H9 (cell line): ENCODE results near the gene HNRNPLL. TPM values are rescaled to one million over a fixed set of nuclear protein-coding genes. Genes with fewer than 3 reads are reported as not detected.

Source experiments
- DNase-seq: peaks from one replicate; pipeline ENCODE4 v3.0.0-alpha.2; 2017
- H2AFZ ChIP-seq: one replicate; pipeline ENCODE4 v1.6.1; 2013; ENCODE audit warnings: mild to moderate bottlenecking, low read length, control low read depth, moderate library complexity
- H2AK5ac ChIP-seq: 2 replicates; pipeline ENCODE4 v1.6.1; 2013; ENCODE audit warnings: low read length, control low read depth, mixed read lengths; ENCODE audit not compliant: insufficient read length
- H2BK120ac ChIP-seq: one replicate; pipeline ENCODE4 v1.6.1; 2013; ENCODE audit warnings: low read depth, mild to moderate bottlenecking, low read length, control low read depth, inconsistent platforms; ENCODE audit not compliant: poor library complexity, severe bottlenecking
- H2BK12ac ChIP-seq: 2 replicates; pipeline ENCODE4 v1.6.1; 2013; ENCODE audit warnings: low read length, control low read depth, mixed read lengths, low read depth; ENCODE audit not compliant: insufficient read length
- H2BK15ac ChIP-seq: 2 replicates; pipeline ENCODE4 v1.6.1; 2013; ENCODE audit warnings: low read depth, low read length, control low read depth
- H2BK20ac ChIP-seq: one replicate; pipeline ENCODE4 v1.6.1; 2013; ENCODE audit warnings: low read depth, mild to moderate bottlenecking, low read length, control low read depth, inconsistent platforms; ENCODE audit not compliant: poor library complexity, severe bottlenecking
- H2BK5ac ChIP-seq: 2 replicates; pipeline ENCODE4 v1.6.1; 2013; ENCODE audit warnings: low read length, control low read depth, mixed read lengths; ENCODE audit not compliant: insufficient read length
- H3K14ac ChIP-seq: 2 replicates; pipeline ENCODE4 v1.6.1; 2013; ENCODE audit warnings: low read length, control low read depth; ENCODE audit not compliant: insufficient read depth
- H3K18ac ChIP-seq: 2 replicates; pipeline ENCODE4 v1.6.1; 2013; ENCODE audit warnings: low read depth, mild to moderate bottlenecking, mixed read lengths, low read length, control low read depth; ENCODE audit not compliant: insufficient read length
- H3K23ac ChIP-seq: 2 replicates; pipeline ENCODE4 v1.6.1; 2013; ENCODE audit warnings: low read length, control low read depth, mixed read lengths, low read depth; ENCODE audit not compliant: insufficient read length
- H3K23me2 ChIP-seq: 2 replicates; pipeline ENCODE4 v1.6.1; 2013; ENCODE audit warnings: low read depth, mild to moderate bottlenecking, mixed read lengths, low read length, control low read depth; ENCODE audit not compliant: insufficient read length, poor library complexity, severe bottlenecking
- H3K27ac ChIP-seq: 2 replicates; pipeline ENCODE4 v1.5.1; 2013; ENCODE audit warnings: low read length, control low read depth, mixed read lengths, low read depth; ENCODE audit not compliant: insufficient read length
- H3K27me3 ChIP-seq: 2 replicates; pipeline ENCODE4 v1.6.1; 2013; ENCODE audit warnings: low read length, control low read depth, inconsistent platforms; ENCODE audit not compliant: insufficient read depth
- H3K4ac ChIP-seq: 2 replicates; pipeline ENCODE4 v1.6.1; 2013; ENCODE audit warnings: low read depth, mild to moderate bottlenecking, control low read depth, inconsistent platforms, low read length, moderate library complexity
- H3K4me1 ChIP-seq: 2 replicates; pipeline ENCODE4 v1.6.1; 2013; ENCODE audit warnings: low read length, control low read depth, inconsistent platforms; ENCODE audit not compliant: insufficient read depth
- H3K4me2 ChIP-seq: 2 replicates; pipeline ENCODE4 v1.6.1; 2013; ENCODE audit warnings: low read length, control low read depth, mixed read lengths; ENCODE audit not compliant: insufficient read length, insufficient read depth
- H3K56ac ChIP-seq: 2 replicates; pipeline ENCODE4 v1.6.1; 2013; ENCODE audit warnings: low read depth, mild to moderate bottlenecking, mixed read lengths, low read length, control low read depth; ENCODE audit not compliant: insufficient read length
- H3K79me1 ChIP-seq: 2 replicates; pipeline ENCODE4 v1.6.1; 2013; ENCODE audit warnings: low read depth, mild to moderate bottlenecking, moderate library complexity, low read length, control low read depth, inconsistent platforms; ENCODE audit not compliant: insufficient read depth, poor library complexity, severe bottlenecking
- H3K79me2 ChIP-seq: 2 replicates; pipeline ENCODE4 v1.6.1; 2013; ENCODE audit warnings: low read length, control low read depth, inconsistent platforms; ENCODE audit not compliant: insufficient read depth
- H3K9ac ChIP-seq: 2 replicates; pipeline ENCODE4 v1.6.1; 2013; ENCODE audit warnings: low read length, control low read depth, mixed read lengths; ENCODE audit not compliant: insufficient read length; ENCODE audit errors: extremely low read depth
- H3K9me3 ChIP-seq: one replicate; pipeline ENCODE4 v1.6.1; 2013; ENCODE audit warnings: low read depth, low read length, inconsistent platforms; ENCODE audit not compliant: control insufficient read depth
- H3T11ph ChIP-seq: one replicate; pipeline ENCODE4 v1.6.1; 2013; ENCODE audit warnings: mild to moderate bottlenecking, low read length, control low read depth, inconsistent platforms
- H4K20me1 ChIP-seq: one replicate; pipeline ENCODE4 v1.6.1; 2013; ENCODE audit not compliant: control insufficient read depth, insufficient read length, insufficient read depth
- H4K5ac ChIP-seq: 2 replicates; pipeline ENCODE4 v1.6.1; 2013; ENCODE audit warnings: low read depth, mild to moderate bottlenecking, mixed read lengths, low read length, control low read depth; ENCODE audit not compliant: insufficient read length
- H4K8ac ChIP-seq: replicated peaks from 2 replicates; pipeline ENCODE4 v1.6.1; 2013; ENCODE audit warnings: low read length, control low read depth, mixed read lengths, low read depth; ENCODE audit not compliant: insufficient read length
- H4K91ac ChIP-seq: 2 replicates; pipeline ENCODE4 v1.6.1; 2013; ENCODE audit warnings: low read depth, mild to moderate bottlenecking, moderate library complexity, mixed read lengths, low read length, control low read depth; ENCODE audit not compliant: insufficient read length
- H3K27ac Mint-ChIP-seq, 3 experiments: 2 replicates in 2 of 3; 3 replicates in 1 of 3; pipeline ENCODE4 v1.8.0; 2020 to 2021; ENCODE audit warnings: mixed read lengths in 3 of 3, mild to moderate bottlenecking in 1 of 3, moderate library complexity in 1 of 3
- H3K27me3 Mint-ChIP-seq: 2 replicates; pipeline ENCODE4 v1.8.0; 2021; ENCODE audit warnings: low read depth, mild to moderate bottlenecking, moderate library complexity, mixed read lengths
- H3K36me3 Mint-ChIP-seq, 3 experiments: 2 replicates in 2 of 3; 3 replicates in 1 of 3; pipeline ENCODE4 v1.8.0; 2020 to 2021; ENCODE audit warnings: low read depth in 3 of 3, mixed read lengths in 3 of 3; ENCODE audit not compliant: insufficient read depth in 1 of 3
- H3K4me1 Mint-ChIP-seq, 2 experiments: 2 replicates each; pipeline ENCODE4 v1.8.0; 2020; ENCODE audit warnings: mixed read lengths in 2 of 2
- H3K4me3 Mint-ChIP-seq, 2 experiments: 2 replicates in 1 of 2; 3 replicates in 1 of 2; pipeline ENCODE4 v1.8.0; 2020 to 2021; ENCODE audit warnings: mild to moderate bottlenecking in 2 of 2, mixed read lengths in 2 of 2, moderate library complexity in 1 of 2
- H3K9me3 Mint-ChIP-seq, 2 experiments: 2 replicates in 1 of 2; 3 replicates in 1 of 2; pipeline ENCODE4 v1.8.0; 2020; ENCODE audit warnings: mild to moderate bottlenecking in 2 of 2, mixed read lengths in 2 of 2, moderate library complexity in 1 of 2
- CTCF ChIP-seq: fragments of 200-600 bp; sonication (generic); conservative IDR thresholded peaks from 3 replicates; pipeline ENCODE4 v1.8.0; 2021; ENCODE audit warnings: antibody characterized with exemption, mild to moderate bottlenecking
- WGBS: extraction: QIAGEN DNeasy Blood & Tissue Kit; methylation state at CpG from one replicate; pipeline ENCODE4 v1.1.7; 2013; ENCODE audit warnings: missing lambda C conversion rate, low lambda C conversion rate, mixed read lengths; ENCODE audit not compliant: insufficient read length; ENCODE audit errors: extremely low coverage; 5-methylcytosine and 5-hydroxymethylcytosine counted together
- total RNA-seq: library from RNA; stranded (reverse); gene quantifications from 2 replicates; pipeline ENCODE4 v1.2.1, GENCODE V29; 2021

Gene HNRNPLL
- total RNA-seq, 1 experiment from 2014 or later = 52.3 TPM

GRCh38 chr2:38540580-38541286 lies 62.0 kb downstream of the HNRNPLL start:
- Histone ChIP-seq H3K4me1 (peaks cover 2% of the 10 kb centered on the region; the same call in 1 of the 2 replicates), H3K79me2 (no peaks in the 10 kb centered on the region), H3K27ac (no peak overlapping the region), H3K27me3 (no peaks in the 10 kb centered on the region), H2BK120ac (peak overlapping the region; percentile 44), H3K79me1 (no peaks in the 10 kb centered on the region), H3K18ac (no peak overlapping the region), H2AFZ (no peak overlapping the region), H3K14ac (no peak overlapping the region), H3K56ac (no peak overlapping the region), H3K4me2 (no peak overlapping the region), H2BK12ac (no peak overlapping the region), H2BK5ac (no peak overlapping the region), H3K9ac (no peak overlapping the region), H4K20me1 (no peaks in the 10 kb centered on the region), H3K9me3 (no peaks in the 10 kb centered on the region), H2BK15ac (no peak overlapping the region), H4K5ac (no peak overlapping the region), H2BK20ac (no peak overlapping the region), H3K23ac (no peak overlapping the region), H2AK5ac (no peak overlapping the region), H4K8ac (no peak overlapping the region), H3T11ph (no peak overlapping the region), H3K23me2 (peaks cover 2% of the 10 kb centered on the region), H3K4ac (no peak overlapping the region), H4K91ac (no peak overlapping the region)
- peaks cover 1% of the 10 kb centered on the region; the same call in 1 of the 2 replicates for H3K27me3 Mint-ChIP-seq
- H3K4me1 Mint-ChIP-seq = peaks cover 30 to 46% of the 10 kb centered on the region in 2 experiments
- no peak overlapping the region for H3K4me3 Mint-ChIP-seq
- no peak for TF ChIP-seq CTCF
- H3K36me3 Mint-ChIP-seq = no peaks in the 10 kb centered on the region
- no peak overlapping the region for H3K27ac Mint-ChIP-seq
- no peaks in the 10 kb centered on the region for H3K9me3 Mint-ChIP-seq
- DNase-seq = no peak
- WGBS = no CpG with 5 or more reads among the region's 5 CpGs
